Measurements from ENCODE around the gene KRT71. TPM values are rescaled to one million over a fixed set of nuclear protein-coding genes. Genes with fewer than 3 reads are reported as not detected.

The KRT71 gene
- polyA plus RNA-seq, 1 donor from 2014 or later = not detected

- Histone ChIP-seq H3K79me2 (replicated peaks; ENCODE audit: insufficient read depth, low read length) (no peaks in the 10 kb centered on the region), H3F3A (ENCODE audit: insufficient read depth, low read length, poor library complexity, severe bottlenecking) (no peaks in the 10 kb centered on the region), H3K9me2 (ENCODE audit: insufficient read depth, low read length) (no peaks in the 10 kb centered on the region), H4K20me1 (ENCODE audit: insufficient read depth) (no peaks in the 10 kb centered on the region), H3K9me3 (ENCODE audit: low read length) (no peaks in the 10 kb centered on the region), H3K9ac (ENCODE audit: low read length) (no peak overlapping the region), H2AFZ (ENCODE audit: low read depth, low read length) (no peak overlapping the region), H3K27me3 (ENCODE audit: insufficient read depth, low read depth, low read length) (no peaks in the 10 kb centered on the region), H3K27ac (ENCODE audit: low read length) (no peak overlapping the region), H3K36me3 (ENCODE audit: insufficient read depth, low read length) (no peaks in the 10 kb centered on the region), H3K4me3 (ENCODE audit: low read length) (no peak overlapping the region), H3K4me2 (ENCODE audit: low read length) (no peak overlapping the region)
- TF ChIP-seq POLR2AphosphoS5 (IDR thresholded peaks at IDR 0.05) = no peak
Measured at GRCh38 chr12:52496054-52496453, 56.9 kb downstream of the KRT71 start.

GRCh38 chr12:52495389-52495788, 57.6 kb downstream of the KRT71 start:
- Histone ChIP-seq H3K9me2 (ENCODE audit: insufficient read depth, low read length) (no peaks in the 10 kb centered on the region), H3K4me2 (ENCODE audit: low read length) (no peak overlapping the region), H2AFZ (ENCODE audit: low read depth, low read length) (no peak overlapping the region), H4K20me1 (ENCODE audit: insufficient read depth) (no peaks in the 10 kb centered on the region), H3K79me2 (replicated peaks; ENCODE audit: insufficient read depth, low read length) (no peaks in the 10 kb centered on the region), H3K36me3 (ENCODE audit: insufficient read depth, low read length) (no peaks in the 10 kb centered on the region), H3F3A (ENCODE audit: insufficient read depth, low read length, poor library complexity, severe bottlenecking) (no peaks in the 10 kb centered on the region), H3K9me3 (ENCODE audit: low read length) (no peaks in the 10 kb centered on the region), H3K9ac (ENCODE audit: low read length) (no peak overlapping the region), H3K27ac (ENCODE audit: low read length) (no peak overlapping the region), H3K4me3 (ENCODE audit: low read length) (no peak overlapping the region), H3K27me3 (ENCODE audit: insufficient read depth, low read depth, low read length) (no peaks in the 10 kb centered on the region)
- TF ChIP-seq RAD21 (conservative IDR thresholded peaks at IDR 0.05) (no peak), MXI1 (conservative IDR thresholded peaks at IDR 0.05; ENCODE audit: poor library complexity, severe bottlenecking) (no peak), POLR2AphosphoS5 (IDR thresholded peaks at IDR 0.05) (no peak), EP300 (conservative IDR thresholded peaks at IDR 0.05; ENCODE audit: poor library complexity, severe bottlenecking) (no peak), REST (IDR thresholded peaks at IDR 0.05; ENCODE audit: borderline replicate concordance) (no peak), EZH2 (IDR thresholded peaks at IDR 0.05; ENCODE audit: borderline replicate concordance, insufficient read depth, low read length, poor library complexity, severe bottlenecking) (no peak), SMC3 (conservative IDR thresholded peaks at IDR 0.05; ENCODE audit: poor library complexity) (no peak), CTCF (IDR thresholded peaks at IDR 0.05; ENCODE audit: poor library complexity, severe bottlenecking) (no peak), TAF1 (IDR thresholded peaks at IDR 0.05; ENCODE audit: low read depth) (no peak)

- H2AFZ ChIP-seq (ENCODE audit: low read depth, low read length) = no peak overlapping the region
- H3K79me2 ChIP-seq (replicated peaks; ENCODE audit: insufficient read depth, low read length) = no peaks in the 10 kb centered on the region
- H3K9me3 ChIP-seq (ENCODE audit: low read length) = no peaks in the 10 kb centered on the region
- H3K4me2 ChIP-seq (ENCODE audit: low read length) = no peak overlapping the region
- H3K9ac ChIP-seq (ENCODE audit: low read length) = no peak overlapping the region
- no peaks in the 10 kb centered on the region for H3F3A ChIP-seq (ENCODE audit: insufficient read depth, low read length, poor library complexity, severe bottlenecking)
- H3K27me3 ChIP-seq (ENCODE audit: insufficient read depth, low read depth, low read length) = no peaks in the 10 kb centered on the region
- no peak overlapping the region for H3K4me3 ChIP-seq (ENCODE audit: low read length)
- TF ChIP-seq RAD21 (conservative IDR thresholded peaks at IDR 0.05) (no peak), EP300 (conservative IDR thresholded peaks at IDR 0.05; ENCODE audit: poor library complexity, severe bottlenecking) (no peak), CTCF (IDR thresholded peaks at IDR 0.05; ENCODE audit: poor library complexity, severe bottlenecking) (no peak), MXI1 (conservative IDR thresholded peaks at IDR 0.05; ENCODE audit: poor library complexity, severe bottlenecking) (no peak), POLR2AphosphoS5 (IDR thresholded peaks at IDR 0.05) (no peak), REST (IDR thresholded peaks at IDR 0.05; ENCODE audit: borderline replicate concordance) (no peak), EZH2 (IDR thresholded peaks at IDR 0.05; ENCODE audit: borderline replicate concordance, insufficient read depth, low read length, poor library complexity, severe bottlenecking) (no peak), TAF1 (IDR thresholded peaks at IDR 0.05; ENCODE audit: low read depth) (no peak)
- H3K36me3 ChIP-seq (ENCODE audit: insufficient read depth, low read length) = no peaks in the 10 kb centered on the region
- no peaks in the 10 kb centered on the region for H4K20me1 ChIP-seq (ENCODE audit: insufficient read depth)
- H3K9me2 ChIP-seq (ENCODE audit: insufficient read depth, low read length) = no peaks in the 10 kb centered on the region
- no peak overlapping the region for H3K27ac ChIP-seq (ENCODE audit: low read length)
Measured at GRCh38 chr12:52494518-52494917, 58.4 kb downstream of the KRT71 start.
